ENCODE measurements around the gene C20orf96.
A peak's percentile ranks its signal among the peaks of the same experiment; 100 is the strongest.

C20orf96 gene

DNA sequence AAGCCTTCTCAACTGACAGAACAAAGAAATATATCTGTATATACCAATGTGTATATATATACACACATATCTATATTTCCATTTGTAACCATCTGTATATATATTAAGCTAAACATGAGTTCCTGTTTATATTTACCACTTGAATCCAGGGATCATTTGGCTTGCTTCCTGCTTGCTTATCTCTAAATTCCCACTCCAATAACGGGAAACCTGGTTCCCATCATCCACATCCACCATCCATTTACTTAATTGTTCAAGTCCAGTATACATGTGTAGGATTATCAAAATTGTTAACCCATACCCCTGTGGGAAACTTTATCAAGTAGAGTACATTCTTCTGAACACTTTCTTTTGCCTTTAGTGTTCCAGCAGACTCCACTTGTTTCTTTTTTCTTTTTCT, 22.3 kb upstream of the C20orf96 start:
- no CpG with 5 or more reads among the region's 1 CpG for WGBS (ENCODE audit: extremely low coverage, insufficient coverage, insufficient read length)
- no peaks in the 10 kb centered on the region for H3K9me3 ChIP-seq (ENCODE audit: insufficient read depth, low read depth, low read length)
- H4K8ac ChIP-seq (ENCODE audit: low read depth, low read length), result no peak overlapping the region

GRCh38 chr20:312067-312466, 21.5 kb upstream of the C20orf96 start:
- DNase-seq, result no peak
- no peaks in the 10 kb centered on the region for H3K36me3 ChIP-seq (ENCODE audit: control insufficient read depth in 1 of 2, insufficient read depth in 2 of 2, low read length in 2 of 2)
- no peak overlapping the region for H2AFZ ChIP-seq (ENCODE audit: insufficient read depth, low read length, poor library complexity)
- H3K4ac ChIP-seq (ENCODE audit: low read depth, low read length), result no peak overlapping the region
- no peak overlapping the region for H3K27ac ChIP-seq (ENCODE audit: low read depth, low read length)
- no peak overlapping the region for H2BK12ac ChIP-seq (ENCODE audit: low read length)
- no peak overlapping the region for H2BK5ac ChIP-seq (ENCODE audit: low read depth, low read length, poor library complexity)
- H3K18ac ChIP-seq (ENCODE audit: low read length), result no peak overlapping the region
- H3K9me3 ChIP-seq (ENCODE audit: insufficient read depth, low read depth, low read length), result no peaks in the 10 kb centered on the region
- no peak overlapping the region for H2AK5ac ChIP-seq (ENCODE audit: low read length)
- no peak overlapping the region for H3K9ac ChIP-seq (ENCODE audit: low read length)
- H2BK120ac ChIP-seq (ENCODE audit: insufficient read depth, low read length, poor library complexity), result no peak overlapping the region
- no peak overlapping the region for H3K23ac ChIP-seq (ENCODE audit: low read length)
- H4K12ac ChIP-seq (ENCODE audit: low read depth, low read length), result no peak overlapping the region
- H3K27me3 ChIP-seq (ENCODE audit: insufficient read depth, low read length), result no peaks in the 10 kb centered on the region
- no peak overlapping the region for H3K14ac ChIP-seq (ENCODE audit: low read length)
- H4K8ac ChIP-seq (ENCODE audit: low read depth, low read length), result no peak overlapping the region
- no peak overlapping the region for H3K4me2 ChIP-seq (ENCODE audit: low read length)
- peaks cover 8% of the 10 kb centered on the region for H3K79me1 ChIP-seq (ENCODE audit: low read length)
- H3K4me1 ChIP-seq (ENCODE audit: control insufficient read depth in 1 of 2, insufficient read depth in 2 of 2, low read length in 2 of 2), result peaks cover 0 to 6% of the 10 kb centered on the region in 2 experiments
- WGBS (ENCODE audit: extremely low coverage, insufficient coverage, insufficient read length), result no CpG with 5 or more reads among the region's 8 CpGs
- H3K79me2 ChIP-seq (ENCODE audit: control insufficient read depth, insufficient read depth, low read length, poor library complexity), result no peaks in the 10 kb centered on the region
- H3K4me3 ChIP-seq (ENCODE audit: low read depth, low read length), result no peak overlapping the region
- H4K91ac ChIP-seq (ENCODE audit: low read depth, low read length), result no peak overlapping the region

More for the DNA sequence above, 22.3 kb upstream of the C20orf96 start:
- DNase-seq, result no peak
- H2BK12ac ChIP-seq (ENCODE audit: low read length), result no peak overlapping the region
- no peak overlapping the region for H3K23ac ChIP-seq (ENCODE audit: low read length)
- no peak overlapping the region for H2BK5ac ChIP-seq (ENCODE audit: low read depth, low read length, poor library complexity)
- peaks cover 0 to 6% of the 10 kb centered on the region in 2 experiments for H3K4me1 ChIP-seq (ENCODE audit: control insufficient read depth in 1 of 2, insufficient read depth in 2 of 2, low read length in 2 of 2)
- H3K9ac ChIP-seq (ENCODE audit: low read length), result no peak overlapping the region
- peaks cover 8% of the 10 kb centered on the region for H3K79me1 ChIP-seq (ENCODE audit: low read length)
- H4K12ac ChIP-seq (ENCODE audit: low read depth, low read length), result no peak overlapping the region
- H3K36me3 ChIP-seq (ENCODE audit: control insufficient read depth in 1 of 2, insufficient read depth in 2 of 2, low read length in 2 of 2), result no peaks in the 10 kb centered on the region
- no peaks in the 10 kb centered on the region for H3K27me3 ChIP-seq (ENCODE audit: insufficient read depth, low read length)
- no peak overlapping the region for H3K14ac ChIP-seq (ENCODE audit: low read length)
- no peak overlapping the region for H3K18ac ChIP-seq (ENCODE audit: low read length)
- no peak overlapping the region for H3K4ac ChIP-seq (ENCODE audit: low read depth, low read length)
- no peak overlapping the region for H2BK120ac ChIP-seq (ENCODE audit: insufficient read depth, low read length, poor library complexity)
- no peak overlapping the region for H2AFZ ChIP-seq (ENCODE audit: insufficient read depth, low read length, poor library complexity)
- H3K79me2 ChIP-seq (ENCODE audit: control insufficient read depth, insufficient read depth, low read length, poor library complexity), result no peaks in the 10 kb centered on the region
- H4K91ac ChIP-seq (ENCODE audit: low read depth, low read length), result no peak overlapping the region
- H3K4me2 ChIP-seq (ENCODE audit: low read length), result no peak overlapping the region
- H3K27ac ChIP-seq (ENCODE audit: low read depth, low read length), result no peak overlapping the region
- no peak overlapping the region for H2AK5ac ChIP-seq (ENCODE audit: low read length)
- no peak overlapping the region for H3K4me3 ChIP-seq (ENCODE audit: low read depth, low read length)

GRCh38 chr20:311609-312008, 21.1 kb upstream of the C20orf96 start:
- Histone ChIP-seq H4K12ac (ENCODE audit: low read depth, low read length) (no peak overlapping the region), H3K4me2 (ENCODE audit: low read length) (no peak overlapping the region), H2BK5ac (ENCODE audit: low read depth, low read length, poor library complexity) (no peak overlapping the region), H3K23ac (ENCODE audit: low read length) (no peak overlapping the region), H3K18ac (ENCODE audit: low read length) (no peak overlapping the region), H2BK12ac (ENCODE audit: low read length) (no peak overlapping the region), H3K9me3 (ENCODE audit: insufficient read depth, low read depth, low read length) (no peaks in the 10 kb centered on the region), H3K36me3 (ENCODE audit: control insufficient read depth in 1 of 2, insufficient read depth in 2 of 2, low read length in 2 of 2) (no peaks in the 10 kb centered on the region), H2AFZ (ENCODE audit: insufficient read depth, low read length, poor library complexity) (no peak overlapping the region), H3K27me3 (ENCODE audit: insufficient read depth, low read length) (no peaks in the 10 kb centered on the region), H3K79me1 (ENCODE audit: low read length) (peaks cover 8% of the 10 kb centered on the region), H3K79me2 (ENCODE audit: control insufficient read depth, insufficient read depth, low read length, poor library complexity) (no peaks in the 10 kb centered on the region), H3K9ac (ENCODE audit: low read length) (no peak overlapping the region), H3K4me1 (ENCODE audit: control insufficient read depth in 1 of 2, insufficient read depth in 2 of 2, low read length in 2 of 2) (peaks cover 0 to 6% of the 10 kb centered on the region in 2 experiments), H3K14ac (ENCODE audit: low read length) (no peak overlapping the region), H3K4me3 (ENCODE audit: low read depth, low read length) (no peak overlapping the region), H4K8ac (ENCODE audit: low read depth, low read length) (no peak overlapping the region), H3K27ac (ENCODE audit: low read depth, low read length) (no peak overlapping the region), H3K4ac (ENCODE audit: low read depth, low read length) (no peak overlapping the region), H4K91ac (ENCODE audit: low read depth, low read length) (no peak overlapping the region), H2AK5ac (ENCODE audit: low read length) (no peak overlapping the region), H2BK120ac (ENCODE audit: insufficient read depth, low read length, poor library complexity) (no peak overlapping the region)
- WGBS (ENCODE audit: extremely low coverage, insufficient coverage, insufficient read length), result no CpG with 5 or more reads among the region's 7 CpGs
- DNase-seq, result no peak

DNA sequence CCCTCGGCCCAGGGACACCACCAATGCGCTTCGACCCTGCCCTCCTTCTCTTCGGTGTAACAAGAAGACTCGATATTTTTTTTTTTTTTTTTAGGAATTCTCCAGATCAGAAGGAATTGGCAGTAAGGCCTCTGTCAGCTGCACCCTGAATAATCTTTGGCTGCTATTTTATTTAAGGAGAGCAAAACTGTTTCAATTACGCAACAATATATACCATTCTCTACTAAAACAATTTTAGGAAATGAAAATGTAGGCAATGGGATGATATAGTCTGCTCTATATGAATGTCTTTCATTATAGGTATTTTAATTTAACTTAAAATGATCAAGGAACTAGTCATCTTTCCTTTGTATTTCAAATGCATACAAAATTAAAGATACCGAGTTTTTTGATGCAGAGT, 20.1 kb upstream of the C20orf96 start:
- Histone ChIP-seq H3K14ac (ENCODE audit: low read length) (no peak overlapping the region), H3K27me3 (ENCODE audit: insufficient read depth, low read length) (no peaks in the 10 kb centered on the region), H3K79me1 (ENCODE audit: low read length) (peaks cover 8% of the 10 kb centered on the region), H4K91ac (ENCODE audit: low read depth, low read length) (no peak overlapping the region), H3K23ac (ENCODE audit: low read length) (no peak overlapping the region), H2BK12ac (ENCODE audit: low read length) (no peak overlapping the region), H3K36me3 (ENCODE audit: control insufficient read depth in 1 of 2, insufficient read depth in 2 of 2, low read length in 2 of 2) (no peaks in the 10 kb centered on the region), H3K4me3 (ENCODE audit: low read depth, low read length) (no peak overlapping the region), H4K8ac (ENCODE audit: low read depth, low read length) (no peak overlapping the region), H2AFZ (ENCODE audit: insufficient read depth, low read length, poor library complexity) (peak overlapping the region; percentile 88), H2BK5ac (ENCODE audit: low read depth, low read length, poor library complexity) (no peak overlapping the region), H2BK120ac (ENCODE audit: insufficient read depth, low read length, poor library complexity) (no peak overlapping the region), H3K9me3 (ENCODE audit: insufficient read depth, low read depth, low read length) (no peaks in the 10 kb centered on the region), H3K27ac (ENCODE audit: low read depth, low read length) (no peak overlapping the region), H4K12ac (ENCODE audit: low read depth, low read length) (no peak overlapping the region), H3K4ac (ENCODE audit: low read depth, low read length) (no peak overlapping the region), H2AK5ac (ENCODE audit: low read length) (no peak overlapping the region), H3K79me2 (ENCODE audit: control insufficient read depth, insufficient read depth, low read length, poor library complexity) (no peaks in the 10 kb centered on the region), H3K4me2 (ENCODE audit: low read length) (no peak overlapping the region), H3K9ac (ENCODE audit: low read length) (no peak overlapping the region), H3K18ac (ENCODE audit: low read length) (no peak overlapping the region), H3K4me1 (ENCODE audit: control insufficient read depth in 1 of 2, insufficient read depth in 2 of 2, low read length in 2 of 2) (peaks cover 0 to 6% of the 10 kb centered on the region in 2 experiments)
- WGBS (ENCODE audit: extremely low coverage, insufficient coverage, insufficient read length), result no CpG with 5 or more reads among the region's 7 CpGs
- DNase-seq, result no peak

Measured in trophoblast cell (in vitro differentiated cells and primary cell).